OCI-LY1 (cell line): ENCODE data around the gene MARS1.

Source experiments
- H2AFZ ChIP-seq: fragments of 200-600 bp; sonication (generic), shearing (Covaris generic); 2 replicates; pipeline ENCODE4 v1.6.0; 2014; ENCODE audit warnings: antibody characterized with exemption, mild to moderate bottlenecking, low read length
- H3F3A ChIP-seq: fragments of 200-600 bp; sonication (generic), shearing (Covaris generic); 2 replicates; pipeline ENCODE4 v1.6.0; 2014; ENCODE audit warnings: mild to moderate bottlenecking, antibody characterized with exemption, low read length, moderate library complexity; ENCODE audit not compliant: insufficient read depth
- H3K27ac ChIP-seq: fragments of 200-600 bp; sonication (generic); 2 replicates; pipeline ENCODE4 v1.5.1; 2014; ENCODE audit warnings: low read length, mixed run types, mild to moderate bottlenecking, low read depth; ENCODE audit not compliant: poor library complexity, severe bottlenecking
- H3K27me3 ChIP-seq: fragments of 200-600 bp; sonication (generic); 2 replicates; pipeline ENCODE4 v1.6.0; 2014; ENCODE audit warnings: antibody characterized with exemption, mild to moderate bottlenecking, low read length, moderate library complexity; ENCODE audit not compliant: insufficient read depth
- H3K36me3 ChIP-seq: fragments of 200-600 bp; sonication (generic); 2 replicates; pipeline ENCODE4 v1.6.1; 2014; ENCODE audit warnings: mild to moderate bottlenecking, antibody characterized with exemption, low read length, moderate library complexity, mixed read lengths; ENCODE audit not compliant: insufficient read depth
- H3K4me1 ChIP-seq: fragments of 200-600 bp; sonication (generic); 2 replicates; pipeline ENCODE4 v1.5.1; 2014; ENCODE audit warnings: mild to moderate bottlenecking, low read length, moderate library complexity; ENCODE audit not compliant: insufficient read depth, severe bottlenecking
- H3K4me2 ChIP-seq: fragments of 200-600 bp; sonication (generic), shearing (Covaris generic); 2 replicates; pipeline ENCODE4 v1.6.1; 2014; ENCODE audit warnings: low read length
- H3K4me3 ChIP-seq: fragments of 200-600 bp; sonication (generic); 2 replicates; pipeline ENCODE4 v1.5.1; 2014; ENCODE audit warnings: low read length, low read depth, mild to moderate bottlenecking, mixed read lengths; ENCODE audit not compliant: poor library complexity, severe bottlenecking
- H3K79me2 ChIP-seq: fragments of 200-600 bp; shearing (Covaris generic); 2 replicates; pipeline ENCODE4 v1.6.1; 2016; ENCODE audit warnings: mixed run types, low read length, mixed read lengths; ENCODE audit not compliant: insufficient read depth
- H3K9ac ChIP-seq: fragments of 200-600 bp; sonication (generic), shearing (Covaris generic); 2 replicates; pipeline ENCODE4 v1.6.1; 2014; ENCODE audit warnings: mild to moderate bottlenecking, low read length, mixed read lengths
- H3K9me2 ChIP-seq: fragments of 200-600 bp; sonication (generic), shearing (Covaris generic); 2 replicates; pipeline ENCODE4 v1.6.1; 2014; ENCODE audit warnings: low read depth, mild to moderate bottlenecking, low read length, mixed read lengths
- H3K9me3 ChIP-seq: fragments of 200-600 bp; shearing (Covaris generic); 2 replicates; pipeline ENCODE4 v1.6.1; 2014; ENCODE audit warnings: low read length, mixed read lengths
- H4K20me1 ChIP-seq: fragments of 200-600 bp; sonication (generic), shearing (Covaris generic); 2 replicates; pipeline ENCODE4 v1.6.0; 2016; ENCODE audit warnings: mild to moderate bottlenecking, low read length; ENCODE audit not compliant: insufficient read depth
- EZH2 ChIP-seq: fragments of 200-600 bp; sonication (generic), shearing (Covaris generic); IDR thresholded peaks from 2 replicates; pipeline ENCODE4 v1.8.0; 2017; ENCODE audit warnings: borderline replicate concordance, mixed run types, mild to moderate bottlenecking, antibody characterized with exemption, low read length, moderate library complexity, mixed read lengths
- TF ChIP-seq, protein P1 (sequence below): fragments of 200-600 bp; sonication (generic), shearing (Covaris generic); IDR thresholded peaks from 2 replicates; pipeline ENCODE4 v1.5.1; 2017; ENCODE audit warnings: mild to moderate bottlenecking, antibody characterized with exemption, low read length, moderate library complexity, mixed read lengths

MARS1 gene

DNA sequence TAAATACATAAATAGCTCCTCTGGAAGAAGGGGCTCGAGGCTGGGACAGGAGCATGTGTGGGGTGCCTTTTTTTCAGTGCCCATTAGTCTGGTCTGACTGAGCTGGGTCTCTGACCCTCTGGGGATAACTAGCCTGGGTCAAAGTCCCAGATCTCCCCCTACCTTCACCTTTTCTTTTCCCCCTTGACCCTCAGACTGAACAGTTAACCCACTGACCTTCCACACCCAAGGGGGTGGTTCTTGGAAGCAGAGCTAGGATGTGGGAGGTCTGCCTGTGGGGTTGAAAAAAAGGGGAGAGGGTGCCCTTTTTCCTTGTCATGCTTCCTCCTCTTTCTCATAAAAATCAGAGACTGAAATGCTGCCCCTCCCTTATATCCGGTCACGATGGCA, 29.2 kb upstream of the MARS1 start:
- Histone ChIP-seq H3K9ac (peak overlapping the region; percentile 64; the same call in 1 of the 2 replicates), H3K27me3 (no peaks in the 10 kb centered on the region), H3K4me2 (peak overlapping the region; percentile 92), H3K79me2 (no peaks in the 10 kb centered on the region), H3K9me3 (no peaks in the 10 kb centered on the region), H3F3A (no peaks in the 10 kb centered on the region), H3K27ac (peak overlapping the region; percentile 65), H3K4me3 (peak overlapping the region; percentile 67), H3K36me3 (no peaks in the 10 kb centered on the region), H4K20me1 (no peaks in the 10 kb centered on the region), H2AFZ (no peak overlapping the region), H3K4me1 (peaks cover 36% of the 10 kb centered on the region), H3K9me2 (no peaks in the 10 kb centered on the region)
- TF ChIP-seq, protein P1, sequence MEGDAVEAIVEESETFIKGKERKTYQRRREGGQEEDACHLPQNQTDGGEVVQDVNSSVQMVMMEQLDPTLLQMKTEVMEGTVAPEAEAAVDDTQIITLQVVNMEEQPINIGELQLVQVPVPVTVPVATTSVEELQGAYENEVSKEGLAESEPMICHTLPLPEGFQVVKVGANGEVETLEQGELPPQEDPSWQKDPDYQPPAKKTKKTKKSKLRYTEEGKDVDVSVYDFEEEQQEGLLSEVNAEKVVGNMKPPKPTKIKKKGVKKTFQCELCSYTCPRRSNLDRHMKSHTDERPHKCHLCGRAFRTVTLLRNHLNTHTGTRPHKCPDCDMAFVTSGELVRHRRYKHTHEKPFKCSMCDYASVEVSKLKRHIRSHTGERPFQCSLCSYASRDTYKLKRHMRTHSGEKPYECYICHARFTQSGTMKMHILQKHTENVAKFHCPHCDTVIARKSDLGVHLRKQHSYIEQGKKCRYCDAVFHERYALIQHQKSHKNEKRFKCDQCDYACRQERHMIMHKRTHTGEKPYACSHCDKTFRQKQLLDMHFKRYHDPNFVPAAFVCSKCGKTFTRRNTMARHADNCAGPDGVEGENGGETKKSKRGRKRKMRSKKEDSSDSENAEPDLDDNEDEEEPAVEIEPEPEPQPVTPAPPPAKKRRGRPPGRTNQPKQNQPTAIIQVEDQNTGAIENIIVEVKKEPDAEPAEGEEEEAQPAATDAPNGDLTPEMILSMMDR, result no peak
- TF ChIP-seq EZH2, result no peak

DNA sequence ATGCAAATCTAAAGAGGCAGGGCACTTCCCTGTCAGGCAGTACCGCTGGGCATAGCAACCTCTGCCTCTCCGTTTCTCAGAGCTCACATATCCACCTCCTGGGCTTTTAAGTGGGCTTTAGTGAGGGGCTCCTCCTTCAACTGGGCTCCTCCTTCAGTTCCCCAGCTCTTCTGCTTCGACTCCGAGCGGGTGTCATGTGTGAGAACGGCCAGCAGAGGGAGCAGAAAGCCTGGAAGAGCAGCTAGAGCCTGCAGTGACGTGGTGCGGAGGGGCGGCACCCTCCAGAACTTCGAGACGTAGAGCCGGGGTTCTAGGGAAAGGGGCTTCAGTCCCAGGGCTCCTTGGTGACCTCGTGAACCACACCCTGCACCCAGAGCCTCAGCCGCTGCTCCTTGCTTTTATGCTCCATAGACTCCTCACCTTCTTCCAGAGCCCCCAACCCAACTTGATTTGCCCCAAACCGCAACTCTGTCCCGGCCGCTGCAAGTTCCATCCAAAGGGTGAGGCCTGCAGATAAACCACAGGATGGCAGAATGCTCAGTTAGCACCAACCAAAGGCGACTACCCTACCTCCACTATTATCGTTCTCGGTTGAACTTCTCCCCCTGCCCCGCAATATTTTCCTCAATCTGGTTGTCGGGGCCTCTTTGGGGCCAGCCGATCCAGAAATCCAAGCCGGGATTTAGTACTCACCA, 28.7 kb upstream of the MARS1 start:
- H4K20me1 ChIP-seq, result no peaks in the 10 kb centered on the region
- H3K4me2 ChIP-seq, result peak overlapping the region; percentile 92
- H2AFZ ChIP-seq, result peak overlapping the region; percentile 21; the same call in 1 of the 2 replicates
- H3K4me3 ChIP-seq, result peak overlapping the region; percentile 67
- H3K4me1 ChIP-seq, result peaks cover 36% of the 10 kb centered on the region
- TF ChIP-seq EZH2, result no peak
- TF ChIP-seq, protein P1, result peak; percentile 97
- H3K36me3 ChIP-seq, result no peaks in the 10 kb centered on the region
- H3F3A ChIP-seq, result no peaks in the 10 kb centered on the region
- no peaks in the 10 kb centered on the region for H3K9me2 ChIP-seq
- no peaks in the 10 kb centered on the region for H3K9me3 ChIP-seq
- peak overlapping the region; percentile 65 for H3K27ac ChIP-seq
- no peaks in the 10 kb centered on the region for H3K27me3 ChIP-seq
- H3K79me2 ChIP-seq, result no peaks in the 10 kb centered on the region
- H3K9ac ChIP-seq, result peak overlapping the region; percentile 64

DNA sequence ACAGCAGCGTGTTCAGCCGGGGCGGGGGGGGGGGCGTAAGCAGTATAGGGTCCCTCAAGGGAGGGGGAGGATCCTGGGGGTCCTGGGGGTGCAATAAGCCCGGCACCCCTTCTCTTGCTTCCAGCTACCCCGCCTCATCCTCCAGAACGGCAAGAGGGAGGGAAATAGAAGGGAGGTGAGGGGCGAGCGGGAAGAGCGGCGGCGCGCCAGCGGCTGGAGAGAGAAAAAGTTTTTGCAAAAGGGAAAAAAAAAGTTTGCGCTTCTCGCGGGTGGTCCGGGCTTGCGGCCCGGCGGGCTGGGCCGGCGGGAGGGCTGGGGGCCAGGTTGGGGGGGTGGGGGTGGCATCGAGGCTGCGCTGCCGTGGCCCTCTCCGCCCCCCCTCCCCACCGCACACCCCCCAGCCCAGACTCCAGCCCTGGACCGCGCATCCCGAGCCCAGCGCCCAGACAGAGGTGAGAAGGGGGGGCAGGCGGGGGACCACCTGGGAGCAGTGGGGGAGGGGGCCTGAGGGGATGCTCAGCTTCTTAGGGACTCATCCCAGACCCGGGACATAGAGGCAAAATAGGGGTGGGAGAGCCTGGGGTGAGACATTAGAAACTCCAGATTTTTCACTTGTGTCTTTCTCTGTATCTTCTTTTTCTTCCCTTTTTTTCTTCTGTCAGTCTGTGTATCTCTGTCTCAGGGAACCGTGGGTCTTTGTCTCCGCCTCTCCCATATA, 28.0 kb upstream of the MARS1 start, which contains the start of gene GLI1:
Gene GLI1 (plus strand): TSS at position 36 of the 718 bp plus-strand sequence. CDS start 3,907 bp downstream, outside the sequence.
- H3K9me2 ChIP-seq, result no peaks in the 10 kb centered on the region
- H3K27me3 ChIP-seq, result no peaks in the 10 kb centered on the region; the same call in 1 of the 2 replicates
- H3K27ac ChIP-seq, result peak within 1 kb of the TSS; percentile 65
- H3K4me3 ChIP-seq, result peak within 1 kb of the TSS; percentile 67
- H3F3A ChIP-seq, result no peaks in the 10 kb centered on the region
- no peaks in the 10 kb centered on the region for H3K36me3 ChIP-seq
- TF ChIP-seq EZH2, result no peak
- TF ChIP-seq, protein P1, result no peak
- peaks cover 36% of the 10 kb centered on the region for H3K4me1 ChIP-seq
- peak within 1 kb of the TSS; percentile 21; the same call in 1 of the 2 replicates for H2AFZ ChIP-seq
- H4K20me1 ChIP-seq, result no peaks in the 10 kb centered on the region
- peak within 1 kb of the TSS; percentile 64 for H3K9ac ChIP-seq
- no peaks in the 10 kb centered on the region for H3K79me2 ChIP-seq
- peak within 1 kb of the TSS; percentile 92 for H3K4me2 ChIP-seq
- no peaks in the 10 kb centered on the region for H3K9me3 ChIP-seq
